VCaP (cell line): ENCODE data around the gene RNF20.

Source experiments
- H3K27ac ChIP-seq: fragments of 450-650 bp; 2 replicates; pipeline ENCODE4 v1.5.1; 2017
- TF ChIP-seq, protein P1 (sequence below): fragments of 450-650 bp; conservative IDR thresholded peaks from 2 replicates; pipeline ENCODE4 v1.5.1; 2017; ENCODE audit warnings: mild to moderate bottlenecking, moderate library complexity

RNF20 gene

DNA sequence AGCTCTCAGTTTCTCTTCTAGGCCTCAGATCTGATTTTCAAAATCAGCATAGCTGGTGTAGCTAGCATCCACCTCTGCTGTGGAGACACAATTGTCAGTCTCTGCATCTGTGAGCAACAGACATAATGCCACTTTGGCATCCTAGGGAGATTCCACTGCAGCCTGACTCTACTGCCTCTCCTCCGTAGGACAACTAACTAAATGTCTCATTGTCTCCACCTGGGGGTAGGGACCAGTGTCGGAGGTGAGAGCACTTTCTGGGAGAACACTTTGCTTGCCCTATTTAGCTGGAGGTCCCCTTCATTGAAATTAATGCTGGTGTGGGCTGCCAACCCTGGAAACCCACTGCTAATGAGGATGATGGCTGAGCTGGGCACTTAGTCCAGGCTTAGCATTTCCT is 59.7 kb downstream of the RNF20 start:
- TF ChIP-seq, protein P1, sequence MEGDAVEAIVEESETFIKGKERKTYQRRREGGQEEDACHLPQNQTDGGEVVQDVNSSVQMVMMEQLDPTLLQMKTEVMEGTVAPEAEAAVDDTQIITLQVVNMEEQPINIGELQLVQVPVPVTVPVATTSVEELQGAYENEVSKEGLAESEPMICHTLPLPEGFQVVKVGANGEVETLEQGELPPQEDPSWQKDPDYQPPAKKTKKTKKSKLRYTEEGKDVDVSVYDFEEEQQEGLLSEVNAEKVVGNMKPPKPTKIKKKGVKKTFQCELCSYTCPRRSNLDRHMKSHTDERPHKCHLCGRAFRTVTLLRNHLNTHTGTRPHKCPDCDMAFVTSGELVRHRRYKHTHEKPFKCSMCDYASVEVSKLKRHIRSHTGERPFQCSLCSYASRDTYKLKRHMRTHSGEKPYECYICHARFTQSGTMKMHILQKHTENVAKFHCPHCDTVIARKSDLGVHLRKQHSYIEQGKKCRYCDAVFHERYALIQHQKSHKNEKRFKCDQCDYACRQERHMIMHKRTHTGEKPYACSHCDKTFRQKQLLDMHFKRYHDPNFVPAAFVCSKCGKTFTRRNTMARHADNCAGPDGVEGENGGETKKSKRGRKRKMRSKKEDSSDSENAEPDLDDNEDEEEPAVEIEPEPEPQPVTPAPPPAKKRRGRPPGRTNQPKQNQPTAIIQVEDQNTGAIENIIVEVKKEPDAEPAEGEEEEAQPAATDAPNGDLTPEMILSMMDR: no peak
- H3K27ac ChIP-seq: no peak overlapping the region

DNA sequence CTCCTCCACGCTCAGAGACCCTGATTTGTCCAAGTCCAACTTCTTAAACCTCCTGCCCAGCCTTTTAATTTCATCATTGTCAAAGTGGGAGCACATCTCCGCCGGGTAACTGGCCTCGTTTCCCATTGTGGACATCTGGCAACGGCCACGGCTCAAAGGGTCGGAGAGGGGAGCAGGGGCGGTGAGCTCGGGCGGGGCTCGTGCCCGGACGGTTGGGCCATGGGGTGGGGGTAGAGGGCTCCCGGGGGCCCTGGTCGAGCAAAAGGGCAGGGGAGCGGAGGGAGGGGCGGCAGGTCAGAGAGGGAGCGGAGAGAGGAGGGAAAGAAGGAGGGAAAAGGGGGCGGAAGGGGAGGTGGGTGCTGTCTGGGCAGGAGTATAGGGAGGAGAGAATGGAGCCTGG is 61.1 kb downstream of the RNF20 start, which contains the start of gene PPP3R2:
TSS of gene PPP3R2 (minus strand) at position 174 of the 400 bp plus-strand sequence. CDS start at position 126, 48 bp downstream.
- no peak within 1 kb of the TSS for H3K27ac ChIP-seq
- TF ChIP-seq, protein P1: no peak

DNA sequence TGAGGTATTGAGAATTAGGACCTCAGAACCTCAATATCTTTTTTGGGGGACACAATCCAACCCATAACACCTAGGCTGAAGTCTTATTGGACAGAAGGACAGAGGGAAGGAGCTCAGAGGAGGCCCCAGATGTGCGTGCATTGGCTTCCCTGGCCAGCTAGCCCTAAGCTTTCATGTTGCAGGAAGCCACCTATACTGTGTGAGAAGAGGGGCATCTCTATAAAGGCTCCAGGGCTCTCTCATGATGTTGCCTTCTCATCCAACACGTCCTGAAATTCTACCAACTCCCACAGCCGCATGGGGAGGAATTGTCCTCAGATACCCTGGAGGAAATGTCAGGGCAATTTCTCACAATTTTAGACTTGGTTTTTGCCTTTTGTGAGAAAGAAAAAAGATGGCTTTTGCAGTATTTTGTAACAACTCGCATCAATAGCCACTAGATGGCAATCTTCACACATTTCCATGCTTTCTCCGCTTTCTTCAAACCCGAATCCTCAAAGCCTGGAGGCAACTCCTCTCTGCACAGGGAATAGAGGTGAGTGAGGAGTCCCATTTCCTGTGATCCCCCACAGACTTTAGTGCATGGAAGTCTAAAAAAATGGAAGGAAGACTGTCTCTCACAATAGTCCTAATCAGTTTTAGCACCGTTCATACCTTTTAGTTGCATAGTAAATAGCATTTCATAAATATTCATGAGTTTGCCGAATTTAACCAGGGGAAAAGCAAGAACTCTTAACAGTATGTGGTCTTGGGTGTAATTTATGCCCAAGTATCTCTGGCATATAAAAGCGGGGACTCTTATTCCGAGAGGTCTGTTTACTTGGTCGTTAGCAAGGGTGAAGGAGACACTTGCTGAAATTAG is 68.5 kb downstream of the RNF20 start:
- TF ChIP-seq, protein P1: peak; percentile 83
- H3K27ac ChIP-seq: no peak overlapping the region

DNA sequence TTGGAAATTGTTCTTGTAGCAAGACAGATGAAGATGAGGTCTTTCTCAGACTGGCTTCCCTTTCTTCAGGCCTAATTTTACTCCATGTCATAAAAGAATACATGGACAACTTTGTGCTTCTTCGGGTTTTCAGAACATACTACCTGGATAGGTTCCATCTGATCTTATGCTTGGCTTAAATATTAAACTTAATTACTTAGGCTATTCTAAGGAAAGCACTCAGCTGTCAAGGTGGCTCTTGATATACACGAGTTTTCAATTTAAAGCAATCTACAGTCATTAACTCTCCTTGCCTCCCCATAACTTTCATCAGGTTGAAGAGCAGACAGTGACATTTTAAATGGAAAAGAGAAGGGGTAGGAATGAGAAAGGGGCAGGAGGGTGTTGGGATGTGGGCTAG is 70.6 kb downstream of the RNF20 start:
- H3K27ac ChIP-seq: no peak overlapping the region
- TF ChIP-seq, protein P1: no peak

DNA sequence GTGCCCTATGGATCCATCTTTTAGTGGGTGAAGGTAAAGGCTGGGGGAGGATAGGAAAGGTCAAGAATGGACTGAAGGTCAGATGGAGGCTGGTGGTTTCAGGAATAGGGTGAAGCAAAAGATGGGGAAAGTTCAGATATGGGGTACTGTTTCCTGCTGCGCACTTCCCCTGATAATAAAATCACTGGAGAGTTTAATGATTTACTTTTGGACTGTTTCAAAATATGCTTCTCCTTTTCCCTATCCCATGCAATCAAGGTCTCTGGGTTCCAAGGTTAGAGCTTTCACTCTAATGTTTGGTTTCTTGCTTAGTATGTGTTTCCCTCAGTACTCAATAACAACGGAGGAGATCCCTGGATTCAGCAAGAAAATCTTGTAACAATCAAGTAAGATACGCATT is 71.9 kb downstream of the RNF20 start:
- H3K27ac ChIP-seq: no peak overlapping the region
- TF ChIP-seq, protein P1: no peak
